Right hindlimb (tissue), 1 donor: ENCODE measurements around the gene LRP1B.
"Not testable (repeated sequence)": the region's sequence is repeated elsewhere in the genome, so short reads cannot be mapped to it uniquely, and the experiment has no call there.

Source experiments
- DNase-seq: peaks from one replicate; pipeline ENCODE4 v3.0.0-alpha.2; 2018

The LRP1B gene

DNA sequence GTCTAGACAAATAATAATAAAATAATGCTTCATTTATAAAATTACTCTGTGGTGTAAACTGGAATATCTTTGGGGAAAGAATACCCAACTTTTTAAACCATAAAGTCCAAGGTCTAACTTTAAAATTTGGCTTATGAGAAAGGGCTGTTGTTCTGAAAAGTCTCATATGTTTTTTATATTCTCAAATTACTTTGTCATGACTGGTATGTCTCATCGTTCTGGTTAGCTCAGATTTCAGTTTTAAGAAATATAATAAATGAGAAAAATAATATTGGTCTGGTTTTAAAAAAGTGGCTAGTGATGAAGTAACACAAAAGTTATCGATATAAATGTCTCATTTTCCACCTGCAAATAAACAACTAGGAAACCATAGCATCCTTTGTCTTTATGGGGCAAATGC, 1658.1 kb downstream of the LRP1B start:
- DNase-seq = no peak

DNA sequence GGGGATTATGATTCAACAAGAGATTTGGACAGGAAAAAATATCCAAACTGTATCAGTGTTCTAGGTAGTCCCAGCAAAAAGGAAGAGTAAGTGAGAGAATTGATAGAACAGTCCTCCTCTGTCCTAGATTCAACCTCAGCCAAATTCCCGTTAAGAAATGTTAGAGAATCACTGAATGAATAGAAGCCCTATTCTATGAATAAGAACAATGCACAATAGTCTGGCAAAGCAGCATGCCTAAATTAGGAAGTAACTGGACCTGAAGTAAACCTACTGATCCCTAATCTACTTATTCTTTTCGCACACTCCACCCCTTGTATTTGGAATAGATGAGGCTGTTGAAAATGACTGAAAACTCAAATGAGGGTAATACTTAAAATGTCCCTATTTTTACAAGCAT, 1665.5 kb downstream of the LRP1B start:
- DNase-seq = no peak

DNA sequence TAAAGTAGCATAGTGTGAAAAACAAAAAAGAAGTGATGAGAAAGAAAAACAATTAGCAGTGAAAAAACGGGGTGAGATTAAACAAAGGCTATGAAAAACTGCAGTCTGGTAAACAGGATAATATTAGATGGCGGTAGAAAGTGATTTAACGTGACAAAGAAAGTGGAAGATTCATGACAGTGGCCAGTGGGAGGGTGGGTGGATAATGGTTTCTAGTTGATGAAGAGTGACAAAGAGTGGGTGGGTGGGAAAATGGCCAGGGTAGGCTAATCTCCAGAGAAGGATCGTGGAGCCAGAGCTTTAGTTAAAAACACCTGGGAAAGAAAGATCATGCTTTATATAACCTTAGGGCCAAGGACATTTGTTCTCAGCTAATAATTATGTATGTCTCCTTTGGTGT, 1667.8 kb downstream of the LRP1B start:
- no peak for DNase-seq

DNA sequence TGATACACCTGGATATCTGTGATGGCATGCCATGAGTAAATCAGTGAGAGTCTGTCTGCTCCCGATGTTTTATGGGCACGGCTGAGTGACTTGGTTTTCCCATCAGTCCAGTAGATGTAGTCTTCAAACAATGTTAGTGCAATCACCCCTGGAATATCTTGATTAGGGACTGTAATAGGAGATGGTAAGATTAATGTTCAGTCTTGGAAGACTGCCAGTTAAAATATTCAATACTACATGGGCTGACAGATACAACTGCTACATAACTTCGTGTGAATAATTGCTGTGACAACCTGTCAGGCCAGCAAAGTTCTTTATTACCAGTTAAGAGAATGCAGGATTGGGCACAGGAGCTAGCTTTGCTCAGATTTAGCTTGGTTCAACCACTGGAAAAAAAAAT, 1673.3 kb downstream of the LRP1B start:
- no peak for DNase-seq

DNA sequence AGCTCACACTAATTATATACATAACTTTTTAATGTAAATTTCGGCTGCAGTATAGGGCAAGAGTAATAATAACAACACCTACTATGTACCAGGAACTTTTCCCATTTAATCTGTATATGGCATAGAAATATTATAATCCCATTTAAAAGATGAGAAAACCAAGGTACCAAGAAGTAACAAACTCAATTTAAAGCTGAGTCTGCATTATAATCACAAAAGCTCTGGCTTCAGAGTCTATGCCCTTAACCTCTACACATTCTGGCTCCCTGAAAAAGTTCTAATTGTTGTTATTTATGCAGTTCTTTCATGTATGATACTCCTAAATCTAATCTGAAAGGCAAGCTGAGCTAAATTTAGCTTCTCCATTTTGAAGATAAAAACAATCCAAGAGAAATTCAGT, 1675.5 kb downstream of the LRP1B start:
- DNase-seq = no peak

DNA sequence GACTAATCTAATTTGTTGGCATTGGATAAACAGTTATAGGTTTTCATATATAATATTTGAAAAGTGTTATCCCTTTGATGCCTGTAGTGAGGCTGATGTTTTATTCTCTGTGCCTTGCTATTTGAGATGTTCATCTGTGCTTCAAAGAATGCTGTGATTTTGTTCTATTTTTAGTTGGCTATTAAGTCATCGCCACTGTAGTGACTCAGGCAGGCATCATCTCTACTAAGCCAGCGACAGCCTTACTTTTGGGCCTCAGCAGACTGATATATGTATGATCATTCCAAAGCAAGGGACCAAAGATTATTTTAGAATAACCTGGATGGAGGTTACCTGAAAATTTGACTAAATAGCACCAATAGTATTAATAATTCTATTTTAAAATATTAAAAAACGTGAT, 1676.1 kb downstream of the LRP1B start:
- no peak for DNase-seq

DNA sequence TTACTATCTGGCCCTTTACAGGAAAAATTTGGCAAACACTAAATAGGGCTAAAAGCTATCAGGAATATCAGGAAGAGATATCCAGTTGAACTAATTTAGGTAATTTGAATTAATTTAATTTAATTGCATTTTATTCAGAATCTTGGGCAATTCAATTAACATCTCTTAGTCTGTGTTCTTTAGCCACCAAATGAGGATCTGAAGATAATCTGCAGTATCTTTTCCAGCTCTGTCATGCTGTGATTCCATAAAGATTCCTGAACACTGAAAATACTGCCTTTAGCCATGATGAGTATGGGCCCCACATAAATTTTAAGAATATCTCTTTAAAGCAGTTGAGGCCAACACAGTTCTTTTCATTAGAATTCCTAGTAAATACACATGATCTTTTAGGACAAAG, 1679.5 kb downstream of the LRP1B start:
- no peak for DNase-seq

DNA sequence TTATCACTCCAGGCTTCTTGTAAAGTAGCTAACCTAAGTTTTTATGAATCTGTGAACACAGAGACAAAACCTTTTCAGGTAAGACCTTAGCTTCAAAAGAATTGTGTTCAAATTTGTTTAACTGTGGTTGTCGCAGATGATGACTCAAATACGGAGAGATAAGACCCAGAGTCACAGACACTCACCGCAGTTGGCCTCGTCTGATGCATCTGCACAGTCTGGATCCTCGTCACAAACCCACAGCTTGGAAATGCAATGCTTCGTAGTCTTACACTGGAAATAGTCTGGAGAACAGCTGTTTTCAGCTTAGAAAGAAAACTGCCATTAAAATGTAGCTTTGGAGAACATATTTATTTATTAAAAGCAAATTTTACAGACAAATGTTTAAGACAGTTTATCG, 1688.5 kb downstream of the LRP1B start:
- DNase-seq = no peak

DNA sequence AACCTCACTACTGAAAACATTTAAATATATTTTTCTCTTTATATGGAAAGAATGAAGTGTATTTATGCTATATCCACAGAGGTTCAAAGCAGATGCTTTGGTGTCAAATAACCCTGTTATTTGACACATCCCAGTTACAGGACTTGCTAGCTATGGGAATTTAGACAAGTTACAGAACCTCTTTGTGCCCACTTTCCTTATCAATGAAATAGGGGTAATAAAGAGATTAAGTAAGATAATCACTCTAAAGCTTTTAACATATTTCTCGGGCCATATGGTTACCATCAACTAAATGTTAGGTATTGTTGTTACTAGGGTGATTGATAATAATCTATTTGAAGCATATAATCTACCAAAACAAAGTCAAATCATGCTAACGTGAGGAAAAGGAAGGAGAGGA, 1690.0 kb downstream of the LRP1B start:
- DNase-seq = no peak

DNA sequence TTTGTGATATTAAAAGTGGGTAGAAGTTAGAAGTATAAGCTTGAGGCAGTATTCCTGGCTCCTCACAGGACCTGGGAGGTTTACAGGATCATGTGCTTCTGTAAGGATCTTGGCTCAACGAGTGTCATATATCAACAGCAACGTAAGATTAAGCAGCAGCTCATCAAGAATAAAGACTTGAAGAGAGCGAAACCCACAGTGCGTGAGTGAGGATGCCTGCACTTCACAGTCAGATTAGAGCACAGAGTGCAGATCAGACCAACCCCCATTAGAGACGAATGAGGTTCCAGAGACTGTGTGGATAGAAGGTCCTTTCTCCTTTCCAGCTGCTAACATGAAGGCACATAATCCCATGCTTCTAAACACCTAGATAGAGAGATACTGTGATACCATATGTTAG, 1693.9 kb downstream of the LRP1B start:
- DNase-seq = no peak

DNA sequence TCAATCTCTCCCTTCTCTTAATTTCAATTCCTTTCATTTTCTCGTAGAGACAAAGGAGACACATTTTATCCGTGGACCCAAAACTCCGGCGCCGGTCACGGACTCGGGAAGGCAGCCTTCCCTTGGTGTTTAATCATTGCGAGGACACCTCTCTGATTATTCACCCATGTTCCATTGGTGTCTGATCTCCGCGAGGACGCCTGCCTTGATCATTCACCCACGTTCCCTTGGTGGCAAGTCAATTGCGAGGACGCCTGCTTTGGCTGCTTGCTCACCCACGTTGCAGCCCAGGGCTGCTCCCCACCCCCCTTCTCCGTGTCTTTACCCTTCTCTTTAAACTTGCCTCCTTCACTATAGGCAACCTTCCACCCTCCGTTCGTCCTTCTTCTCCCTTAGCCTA, 1703.8 kb downstream of the LRP1B start:
- not testable (repeated sequence) for DNase-seq

DNA sequence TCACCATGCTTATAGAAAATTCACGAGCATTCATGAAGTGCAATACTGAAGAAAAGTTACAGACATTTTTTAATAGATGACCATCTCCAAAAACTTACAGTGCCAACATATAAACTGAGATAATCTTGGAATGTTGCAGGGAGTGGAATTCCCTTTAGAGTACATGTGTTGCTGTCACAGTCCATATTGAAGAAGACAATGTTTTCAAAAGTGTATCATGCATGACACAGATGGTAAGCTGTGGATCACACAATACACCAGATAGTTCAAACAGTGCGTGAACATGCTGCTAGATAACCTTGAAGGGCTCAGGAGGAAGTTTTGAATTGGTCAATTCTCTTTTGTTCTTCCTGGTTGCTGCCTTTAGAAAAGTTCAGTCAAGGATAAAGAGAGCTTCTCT, 1706.3 kb downstream of the LRP1B start:
- DNase-seq = no peak

DNA sequence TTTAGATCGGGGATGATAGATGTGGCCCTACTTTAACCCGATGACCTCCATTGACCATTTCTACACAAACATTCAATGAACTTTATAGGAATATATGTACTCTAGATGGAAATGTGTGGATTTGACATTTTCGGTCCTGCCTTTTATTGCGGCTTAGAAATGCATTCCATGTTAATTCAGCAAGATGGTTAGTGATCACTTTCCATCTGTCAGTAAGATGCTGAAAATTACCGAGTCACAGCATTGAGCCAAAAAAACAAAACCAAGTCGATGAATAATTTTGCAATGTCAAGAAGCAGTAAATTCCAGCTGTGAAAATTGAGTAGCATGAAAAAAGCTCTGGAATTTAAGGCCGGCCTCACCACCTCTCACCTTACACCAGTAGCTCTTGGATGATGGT, 1708.1 kb downstream of the LRP1B start:
- no peak for DNase-seq

DNA sequence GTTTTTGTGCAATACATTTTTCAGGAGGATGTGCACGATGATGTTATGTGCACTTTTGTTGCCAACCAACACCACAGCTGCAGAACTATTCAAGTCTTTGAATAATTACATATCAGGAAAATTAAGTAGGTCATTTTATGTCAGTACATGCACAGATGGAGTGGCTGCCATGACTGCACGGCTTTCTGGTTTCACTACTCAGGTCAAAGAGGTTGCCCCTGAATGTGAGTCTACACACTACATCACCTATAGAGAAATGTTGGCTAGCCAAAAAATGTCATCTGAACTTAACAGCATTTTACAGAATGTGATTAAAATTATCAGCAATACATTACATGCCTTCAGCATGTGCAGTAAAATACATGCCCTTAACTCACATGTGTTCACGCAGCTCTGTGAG, 1713.3 kb downstream of the LRP1B start:
- no peak for DNase-seq

DNA sequence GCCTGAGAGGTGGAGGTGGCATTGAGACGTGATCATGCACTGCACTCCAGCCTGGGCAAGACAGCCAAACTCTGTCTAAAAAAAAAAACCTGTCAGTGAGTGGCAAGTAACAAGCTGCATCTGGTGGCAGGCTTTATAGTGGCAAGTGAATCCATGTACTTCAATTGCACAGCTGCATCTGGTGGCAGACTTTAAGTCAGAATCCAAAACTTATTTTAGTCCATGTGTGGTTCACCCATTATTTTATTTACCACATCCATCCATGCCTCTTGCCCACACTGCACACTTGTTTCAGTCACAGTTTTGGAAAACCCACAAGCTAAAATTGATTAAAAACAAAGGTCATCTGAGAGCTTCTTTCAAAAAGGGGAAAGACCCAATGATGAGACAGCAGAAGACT, 1714.2 kb downstream of the LRP1B start:
- DNase-seq = no peak

DNA sequence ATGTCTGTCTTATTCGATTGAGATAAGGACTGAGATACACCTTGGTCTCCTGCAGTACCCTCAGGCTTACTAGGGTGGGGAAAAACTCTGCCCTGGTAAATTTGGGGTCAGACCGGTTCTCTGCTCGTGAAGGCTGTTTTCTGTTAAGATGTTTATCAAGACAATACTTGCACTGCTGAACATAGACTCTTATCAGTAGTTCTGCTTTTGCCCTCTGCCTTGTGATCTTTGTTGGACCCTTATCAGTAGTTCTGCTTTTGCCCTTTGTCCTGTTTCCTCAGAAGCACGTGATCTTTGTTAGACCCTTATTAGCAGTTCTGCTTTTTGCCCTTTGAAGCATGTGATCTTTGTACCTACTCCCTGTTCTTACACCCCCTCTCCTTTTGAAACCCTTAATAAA, 1715.8 kb downstream of the LRP1B start:
- DNase-seq = not testable (repeated sequence)

DNA sequence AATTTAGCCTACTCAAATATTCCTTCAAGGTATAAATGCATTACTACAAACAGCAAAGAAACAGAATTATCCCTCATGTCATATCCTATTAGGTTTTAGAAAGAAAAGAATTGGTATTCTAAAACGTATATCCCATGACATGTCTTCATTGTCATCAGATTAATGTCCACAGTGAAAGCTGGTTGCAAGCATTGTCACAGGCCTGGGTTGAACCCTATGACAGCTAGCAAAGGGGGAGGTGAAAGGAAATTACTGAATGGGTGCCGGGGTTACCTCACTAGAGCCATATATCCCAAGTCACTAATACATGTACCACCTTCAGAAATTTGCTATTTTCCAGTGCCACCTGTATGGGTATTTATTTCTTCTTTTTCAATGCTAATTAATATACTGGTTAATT, 1720.1 kb downstream of the LRP1B start:
- DNase-seq = no peak

DNA sequence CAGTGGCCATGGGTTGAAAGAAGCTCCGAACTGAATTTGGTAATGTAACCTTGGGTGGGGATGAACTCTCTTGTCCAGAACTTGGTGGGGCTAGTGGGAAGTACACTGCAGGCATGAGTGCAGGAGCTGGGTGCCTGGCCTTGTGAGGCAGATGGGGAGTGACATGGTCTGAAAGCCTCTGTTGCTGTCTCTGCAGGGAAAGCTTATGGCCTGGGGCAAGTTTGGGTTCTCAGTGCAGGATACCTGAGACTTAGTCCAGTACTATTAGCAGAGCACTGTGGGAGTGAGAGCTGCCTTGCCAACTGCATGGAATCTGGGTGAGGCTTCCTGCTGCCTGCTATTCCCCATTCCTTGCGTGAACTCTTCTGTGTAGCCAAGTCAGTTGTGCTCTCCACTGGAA, 1729.8 kb downstream of the LRP1B start:
- DNase-seq = no peak

DNA sequence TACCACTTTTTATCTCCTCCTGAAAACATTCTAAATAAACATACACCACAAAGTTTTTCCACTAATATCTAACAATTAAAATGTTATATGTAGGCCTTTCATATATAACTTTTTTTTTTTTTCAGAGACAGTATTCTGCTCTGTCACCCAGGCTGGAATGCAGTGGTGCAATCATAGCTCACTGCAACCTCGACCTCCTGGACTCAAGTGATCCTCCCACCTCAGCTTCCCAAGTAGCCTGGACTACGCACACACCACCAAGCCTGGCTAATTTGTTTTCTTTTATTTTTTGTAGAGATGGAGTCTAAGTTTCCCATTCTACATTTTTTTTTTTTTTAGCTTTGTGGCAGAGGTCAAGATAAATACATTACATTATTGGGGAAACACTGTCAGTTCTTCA, 1738.0 kb downstream of the LRP1B start:
- DNase-seq = no peak

DNA sequence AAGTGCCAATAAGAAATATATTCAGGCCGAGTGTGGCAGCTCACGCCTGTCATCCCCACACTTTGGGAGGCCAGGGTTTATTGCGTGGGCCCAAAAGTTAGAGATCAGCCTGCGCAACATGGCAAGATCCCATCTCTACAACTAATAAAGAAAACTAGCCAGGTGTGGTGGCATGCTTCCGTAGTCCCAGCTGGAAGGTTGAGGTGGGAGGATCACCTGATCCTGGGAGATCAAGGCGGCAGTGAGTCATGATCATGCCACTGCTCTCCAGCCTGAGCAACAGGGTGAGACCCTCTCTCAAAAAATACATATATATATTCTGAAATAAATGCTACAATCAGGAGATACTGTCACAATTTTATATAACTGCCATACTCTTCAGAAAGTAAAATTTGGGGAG, 1745.9 kb downstream of the LRP1B start:
- no peak for DNase-seq

DNA sequence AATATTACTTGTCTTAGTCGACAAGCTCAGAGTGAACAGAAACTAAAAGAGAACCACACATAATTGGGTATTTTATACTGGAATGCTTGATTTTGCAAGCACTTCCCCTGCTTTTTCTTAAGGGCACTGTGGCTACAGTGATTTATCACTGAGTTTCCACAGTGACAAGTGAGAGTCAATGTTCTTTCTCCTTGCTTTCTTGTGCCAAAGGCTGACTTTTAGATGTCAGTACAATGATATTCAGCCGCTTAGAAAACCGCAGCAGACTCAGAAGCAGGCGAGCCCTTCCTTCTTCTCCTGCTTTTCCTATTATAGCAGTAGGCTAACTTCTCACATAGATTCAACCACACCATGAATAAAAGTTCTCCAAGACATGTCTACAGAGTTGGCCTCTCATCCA, 1747.0 kb downstream of the LRP1B start:
- no peak for DNase-seq

DNA sequence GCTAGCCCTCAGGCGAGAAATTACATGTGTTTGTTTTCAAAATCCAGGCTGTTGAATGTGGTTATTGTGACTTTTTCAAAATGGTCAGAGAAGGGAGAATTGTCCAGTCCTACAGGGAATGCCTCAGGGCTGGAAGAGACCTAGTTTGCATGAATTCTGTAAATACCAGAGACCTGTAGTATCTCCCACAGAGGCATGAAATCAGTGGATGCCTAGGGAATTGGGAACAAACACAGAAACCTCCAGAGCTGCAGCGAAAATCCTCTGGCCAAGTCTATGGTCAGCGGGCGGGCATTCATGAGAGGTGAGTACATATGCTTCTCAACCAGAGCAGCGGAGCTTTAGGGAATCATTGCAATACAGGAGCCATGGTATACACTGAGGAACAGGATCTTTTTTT, 1754.1 kb downstream of the LRP1B start:
- no peak for DNase-seq

DNA sequence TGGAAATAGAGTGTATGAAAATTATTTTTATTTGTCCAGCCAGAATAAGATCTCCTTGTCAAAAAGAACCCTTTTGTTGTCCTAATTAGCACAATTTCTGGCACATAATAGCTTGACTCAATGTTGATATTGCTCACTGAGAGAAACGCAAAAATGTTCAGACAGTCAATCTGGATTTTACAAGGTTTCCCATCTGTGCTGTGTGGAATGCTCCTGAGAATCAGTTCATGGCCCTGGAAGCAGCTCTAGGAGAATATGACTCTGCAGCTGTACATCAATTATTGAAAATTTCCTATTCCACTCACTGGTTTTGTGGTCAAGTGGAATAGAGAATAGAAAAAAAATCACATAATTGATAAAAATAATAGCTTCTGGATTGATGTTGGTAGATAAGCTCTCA, 1767.7 kb downstream of the LRP1B start:
- no peak for DNase-seq

DNA sequence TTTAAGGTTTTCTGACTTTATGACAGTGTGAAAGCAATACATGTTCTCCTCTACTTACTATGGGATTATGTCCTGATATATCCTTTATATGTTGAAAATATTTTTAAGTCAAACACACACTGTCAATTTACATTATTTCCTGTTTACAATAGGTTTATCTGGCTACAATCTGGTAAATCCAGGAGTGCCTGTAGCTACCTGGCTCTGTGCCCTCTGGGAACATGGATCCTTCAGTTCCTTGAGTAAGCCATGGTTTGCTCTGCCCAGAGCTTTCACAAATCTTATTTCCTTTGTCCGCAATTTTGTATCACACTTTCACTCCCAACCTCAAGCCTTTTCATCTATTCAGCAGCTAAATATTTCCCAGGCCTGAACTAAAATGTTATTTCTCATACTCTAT, 1768.5 kb downstream of the LRP1B start:
- DNase-seq = no peak

DNA sequence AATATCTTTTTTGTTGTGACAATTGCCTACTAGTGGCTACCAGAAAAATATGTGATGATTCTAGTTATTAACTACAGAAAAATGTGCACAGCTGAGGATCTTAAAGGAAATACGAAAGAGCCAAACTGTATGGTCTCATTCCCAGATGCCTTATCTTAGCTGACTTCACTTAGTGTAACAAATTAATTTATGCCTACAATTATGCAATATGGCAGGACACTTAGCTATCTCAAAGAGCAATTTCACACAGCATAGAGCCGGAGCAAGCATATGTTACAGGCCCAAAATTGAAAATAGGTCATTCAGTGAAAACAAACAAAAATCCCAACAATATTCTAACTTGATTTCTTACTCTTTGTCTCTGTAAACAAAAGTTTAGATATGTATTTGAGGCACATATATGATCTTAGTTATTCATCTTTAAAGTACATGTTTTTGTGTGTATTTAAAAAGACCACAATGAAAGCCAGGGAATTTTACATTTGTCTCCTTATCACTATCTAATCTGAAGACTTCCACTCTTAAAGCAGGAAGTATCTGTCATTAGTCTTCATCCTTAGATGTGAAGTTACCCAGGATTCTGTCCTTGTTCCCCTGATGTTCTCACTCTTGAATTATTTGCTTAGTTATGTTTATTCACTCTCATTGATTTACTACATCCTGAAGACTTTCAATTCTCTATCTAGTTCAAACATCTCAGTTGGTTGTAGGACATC, 1771.6 kb downstream of the LRP1B start:
- no peak for DNase-seq

DNA sequence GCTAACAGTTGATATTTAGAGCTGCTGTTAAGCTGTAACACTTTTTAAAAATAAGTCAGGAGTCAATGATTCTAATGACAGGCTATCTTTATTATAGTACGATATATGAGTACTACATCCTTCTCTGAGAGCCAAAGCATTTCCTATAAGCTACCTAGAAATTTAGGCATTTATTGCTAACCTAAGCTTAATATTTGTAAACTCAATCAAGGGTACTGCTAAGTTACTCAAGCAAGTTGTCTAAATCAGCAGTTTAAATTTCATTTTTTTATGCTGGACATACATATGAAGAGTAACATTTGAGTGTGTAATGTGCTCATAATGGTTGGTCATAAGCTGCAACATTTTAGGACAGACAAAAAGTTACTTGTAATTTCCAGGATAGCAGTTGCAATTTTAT, 1774.1 kb downstream of the LRP1B start:
- DNase-seq = no peak
